Endothelial cell of umbilical vein (primary cell): ENCODE measurements around the gene APEH. TPM values are rescaled to one million over a fixed set of nuclear protein-coding genes. Genes with fewer than 3 reads are reported as not detected.

Experiments used
- BruUV-seq: library from RNA; stranded (reverse); fragments of 400-500 nt; replicated peaks from 2 replicates; lab custom pipeline; 2021; lab: Mats Ljungman, UMichigan
- CTCF ChIA-PET: fragments of 300-600, 350-600 bp; sonication (Branson Sonifier 250); formaldehyde crosslinking; loops from one replicate; lab custom pipeline; 2021; ENCODE audit warnings: antibody characterized with exemption, inconsistent platforms; lab: Charles Lee
- POLR2A ChIA-PET: fragments of 300-600, 350-600 bp; sonication (Branson Sonifier 250); formaldehyde crosslinking; loops from one replicate; lab custom pipeline; 2021; ENCODE audit warnings: antibody characterized with exemption, inconsistent platforms; lab: Charles Lee
- DNase-seq: peaks from one replicate; pipeline ENCODE4 v3.0.0-alpha.2; 2011; ENCODE audit warnings: low read depth, low spot score
- FAIRE-seq: peaks from 2 replicates; lab custom pipeline; 2011; peaks lifted over from hg19 to GRCh38; lab: Jason Lieb, UNC
- H2AFZ ChIP-seq: 2 replicates; pipeline ENCODE4 v1.6.0; 2012; ENCODE audit warnings: low read depth, low read length, control low read depth, inconsistent platforms
- H3K27ac ChIP-seq: 2 replicates; pipeline ENCODE4 v1.5.1; 2011; ENCODE audit warnings: low read depth, mild to moderate bottlenecking, control low read depth, low read length, moderate library complexity; ENCODE audit not compliant: insufficient read depth
- H3K27me3 ChIP-seq, 2 experiments: 2 replicates each; pipeline versions ENCODE4 v1.6.0 to v1.6.1; 2011; ENCODE audit warnings: low read length in 2 of 2, mixed read lengths in 1 of 2; ENCODE audit not compliant: control insufficient read depth in 2 of 2, insufficient read depth in 2 of 2
- H3K36me3 ChIP-seq, 2 experiments: 2 replicates in 1 of 2; 3 replicates in 1 of 2; pipeline ENCODE4 v1.5.1; 2011; ENCODE audit warnings: low read length in 2 of 2, mild to moderate bottlenecking in 1 of 2, moderate library complexity in 1 of 2; ENCODE audit not compliant: control insufficient read depth in 2 of 2, insufficient read depth in 2 of 2; ENCODE audit errors: extremely low read depth in 1 of 2
- H3K4me1 ChIP-seq: 3 replicates; pipeline ENCODE4 v1.5.1; 2011; ENCODE audit warnings: mild to moderate bottlenecking, low read length; ENCODE audit not compliant: control insufficient read depth, insufficient read depth; ENCODE audit errors: extremely low read depth
- H3K4me2 ChIP-seq: 2 replicates; pipeline ENCODE4 v1.6.1; 2011; ENCODE audit warnings: low read length, control low read depth, mixed read lengths; ENCODE audit not compliant: insufficient read depth
- H3K4me3 ChIP-seq, 3 experiments: fragments of 200-600 bp in 1 of 3; sonication (generic), shearing (Covaris generic) in 1 of 3; replicated peaks in 1 of 3; 2 replicates each; pipeline ENCODE4 v1.5.1; 2011 to 2016; ENCODE audit warnings: control low read depth in 3 of 3, low read length in 3 of 3, mild to moderate bottlenecking in 2 of 3, inconsistent platforms in 1 of 3, low read depth in 1 of 3, moderate library complexity in 1 of 3; ENCODE audit not compliant: insufficient read depth in 1 of 3
- H3K79me2 ChIP-seq: 2 replicates; pipeline ENCODE4 v1.6.0; 2012; ENCODE audit warnings: low read length, inconsistent platforms; ENCODE audit not compliant: control insufficient read depth, insufficient read depth
- H3K9ac ChIP-seq: replicated peaks from 2 replicates; pipeline ENCODE3; 2011; ENCODE audit warnings: low read length, control low read depth; ENCODE audit not compliant: insufficient read depth; ENCODE audit errors: extremely low read depth
- H3K9me1 ChIP-seq: replicated peaks from 3 replicates; pipeline ENCODE4 v1.6.0; 2011; ENCODE audit warnings: mild to moderate bottlenecking, low read length; ENCODE audit not compliant: control insufficient read depth, insufficient read depth; ENCODE audit errors: extremely low read depth
- H3K9me3 ChIP-seq: replicated peaks from 2 replicates; pipeline ENCODE4 v1.5.1; 2012; ENCODE audit warnings: low read length, inconsistent platforms; ENCODE audit not compliant: control insufficient read depth, insufficient read depth
- H4K20me1 ChIP-seq: replicated peaks from 2 replicates; pipeline ENCODE3; 2011; ENCODE audit warnings: mild to moderate bottlenecking, low read length; ENCODE audit not compliant: control insufficient read depth, insufficient read depth; ENCODE audit errors: extremely low read depth
- CTCF ChIP-seq, 2 donors: IDR thresholded peaks; 1 replicate in 1 of 2; 2 replicates in 1 of 2; pipeline ENCODE4 v1.5.1; 2011; ENCODE audit warnings: low read length in 2 of 2, mild to moderate bottlenecking in 2 of 2, moderate library complexity in 2 of 2, control low read depth in 1 of 2, inconsistent platforms in 1 of 2, low read depth in 1 of 2; ENCODE audit not compliant: insufficient read depth in 1 of 2; ENCODE audit errors: extremely low read depth in 1 of 2
- EZH2 ChIP-seq: IDR thresholded peaks from 2 replicates; pipeline ENCODE4 v1.6.1; 2012; ENCODE audit warnings: borderline replicate concordance, low read depth, mild to moderate bottlenecking, moderate library complexity, low read length, inconsistent platforms; ENCODE audit not compliant: severe bottlenecking
- FOS ChIP-seq: IDR thresholded peaks from 2 replicates; pipeline ENCODE4 v1.6.1; 2011; ENCODE audit warnings: mild to moderate bottlenecking, low read length, moderate library complexity, borderline replicate concordance; ENCODE audit not compliant: insufficient read depth
- GATA2 ChIP-seq: IDR thresholded peaks from 2 replicates; pipeline ENCODE4 v1.7.0; 2011; ENCODE audit warnings: low read depth, mild to moderate bottlenecking, moderate library complexity, mixed read lengths, low read length; ENCODE audit not compliant: insufficient read length, insufficient read depth
- JUN ChIP-seq: IDR thresholded peaks from 2 replicates; pipeline ENCODE4 v1.6.1; 2011; ENCODE audit warnings: borderline replicate concordance, low read depth; ENCODE audit not compliant: insufficient read length, insufficient read depth
- MAX ChIP-seq: IDR thresholded peaks from 2 replicates; pipeline ENCODE4 v1.6.1; 2011; ENCODE audit not compliant: insufficient read depth, insufficient read length
- MYC ChIP-seq: IDR thresholded peaks from one replicate; pipeline ENCODE4 v1.6.1; 2011; ENCODE audit warnings: mild to moderate bottlenecking, low read depth, low read length
- POLR2A ChIP-seq: IDR thresholded peaks from 2 replicates; pipeline ENCODE4 v1.6.1; 2012; ENCODE audit warnings: low read depth, mild to moderate bottlenecking, control low read depth, low read length
- POLR2AphosphoS5 ChIP-seq: IDR thresholded peaks from 2 replicates; pipeline ENCODE4 v1.6.1; 2012; ENCODE audit warnings: low read depth, mild to moderate bottlenecking, control low read depth, low read length, moderate library complexity; ENCODE audit not compliant: insufficient read depth
- dilution Hi-C: fragments of 300-500 bp; cut with MboI; formaldehyde crosslinking; loops from one replicate; pipeline ENCODE4 v1.15.0; 2019; ENCODE audit warnings: low sequenced_read_pairs; ENCODE audit not compliant: extremely low pct_ligation_motif_present
- intact Hi-C: fragments of 100-400 bp; cut with micrococcal nuclease; formaldehyde crosslinking; loops from one replicate; pipeline ENCODE4 v1.10.0; 2022
- polyA plus RNA-seq, 4 experiments: library from polyadenylated mRNA; depleted of rRNA in 3 of 4; stranded (reverse) in 3 of 4; unstranded in 1 of 4; fragments of >200 nt; gene quantifications; 2 replicates each; pipeline versions ENCODE4 v1.2.1 to v1.2.3, GENCODE V29; 2011 to 2012; ENCODE audit warnings: missing spikeins in 1 of 4
- total RNA-seq: library from RNA; stranded (reverse); gene quantifications from 2 replicates; pipeline ENCODE4 v1.2.3, GENCODE V29; 2021

Gene APEH
- total and polyA plus RNA-seq, 2 donors (not counting 3 experiments of a cell fraction or from before 2014, with no cell fraction given), result 68.2 to 74.3 TPM

GRCh38 chr3:49648354-49649019 lies 25.7 kb upstream of the APEH start:
- ChIA-PET POLR2A (no interaction called here), CTCF (no interaction called here)
- H2AFZ ChIP-seq, result no peak overlapping the region
- H3K9me1 ChIP-seq, result no peaks in the 10 kb centered on the region
- intact Hi-C loops (no loop called here), dilution Hi-C loops (no loop called here)
- no peaks in the 10 kb centered on the region for H3K9me3 ChIP-seq
- TF ChIP-seq MAX, result no peak
- no peak for TF ChIP-seq MYC
- no peak for TF ChIP-seq GATA2
- no peak for TF ChIP-seq EZH2
- TF ChIP-seq POLR2A, result no peak
- no peak for TF ChIP-seq CTCF (IDR thresholded peaks at IDR 0.05; ENCODE audit: extremely low read depth in 1 of 2, insufficient read depth in 1 of 2, low read depth in 1 of 2, low read length in 2 of 2)
- no peak for TF ChIP-seq POLR2AphosphoS5
- TF ChIP-seq FOS, result no peak
- TF ChIP-seq JUN, result no peak
- no peak for DNase-seq
- H3K36me3 ChIP-seq, result no peaks in the 10 kb centered on the region
- no peak for FAIRE-seq
- no peaks in the 10 kb centered on the region for H3K4me1 ChIP-seq
- H4K20me1 ChIP-seq, result no peaks in the 10 kb centered on the region
- no peak overlapping the region for H3K4me3 ChIP-seq
- H3K9ac ChIP-seq, result no peak overlapping the region
- no peak overlapping the region for H3K4me2 ChIP-seq
- no peak overlapping the region for H3K27ac ChIP-seq
- no TSS peak for BruUV-seq
- H3K79me2 ChIP-seq, result no peaks in the 10 kb centered on the region
- no peaks in the 10 kb centered on the region for H3K27me3 ChIP-seq
